Activated CD8-positive, alpha-beta memory T cell treated with anti-CD3 and anti-CD28 coated beads, Interleukin-2, amount 50 U/mL, for 1 hour (primary cell): ENCODE measurements around the gene OTOS.

Experiments used
- DNase-seq: peaks from one replicate; pipeline ENCODE4 v3.0.0-alpha.2; 2020; ENCODE audit errors: extremely low read depth

Gene OTOS

DNA sequence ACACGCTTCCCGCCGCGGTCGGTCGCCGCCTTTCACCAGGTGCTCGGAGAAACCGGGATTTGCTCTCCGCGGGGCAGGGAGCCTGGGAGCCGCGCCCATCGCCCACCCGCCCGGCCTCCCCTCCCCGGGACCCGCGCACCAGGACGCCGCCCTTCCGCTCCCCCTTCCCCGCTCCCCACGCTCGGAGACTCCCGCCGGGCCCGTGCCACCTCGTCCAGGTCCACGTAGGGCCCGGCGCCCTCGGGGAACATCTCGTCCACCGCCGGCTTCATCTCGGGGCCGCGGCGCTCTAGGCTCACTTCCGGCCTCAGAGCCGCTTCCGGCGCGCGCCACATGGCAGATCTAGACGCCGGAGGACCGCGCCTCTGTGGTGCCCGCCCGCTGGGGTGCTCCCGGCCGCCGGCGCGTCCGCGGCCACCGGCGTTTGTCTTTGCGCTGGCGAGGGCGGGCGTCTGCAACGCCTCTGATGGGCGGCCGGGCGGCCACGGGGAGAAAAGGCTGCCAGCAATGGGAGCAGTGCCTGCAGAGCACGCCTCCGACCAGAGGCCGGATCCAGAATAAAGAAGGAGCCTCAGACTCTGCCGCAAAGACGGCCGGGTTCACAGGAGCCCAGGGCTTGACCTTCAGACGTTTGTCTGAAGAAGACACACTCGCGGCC is 4.3 kb downstream of the OTOS start, which contains the start of gene COPS9:
Gene COPS9 (minus strand): TSS at position 293 of the 658 bp plus-strand sequence. CDS start 21 bp downstream, at position 272.
- peak; percentile 43 for DNase-seq

DNA sequence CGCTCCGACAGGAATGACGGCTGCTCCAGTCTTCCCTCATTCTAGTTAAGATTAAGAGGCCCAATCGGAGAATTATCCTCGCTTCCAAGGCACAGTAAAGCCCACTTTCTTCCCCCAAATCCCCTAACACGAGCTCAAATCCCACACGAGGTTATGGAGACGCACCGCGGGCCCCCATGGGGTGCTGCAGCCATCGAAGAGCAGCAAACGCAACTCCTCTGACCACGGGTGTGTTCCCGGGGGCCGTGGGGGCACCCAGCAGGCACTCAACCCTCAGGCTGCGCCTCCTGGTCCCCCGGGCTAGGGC is 4.8 kb downstream of the OTOS start:
- DNase-seq = no peak

DNA sequence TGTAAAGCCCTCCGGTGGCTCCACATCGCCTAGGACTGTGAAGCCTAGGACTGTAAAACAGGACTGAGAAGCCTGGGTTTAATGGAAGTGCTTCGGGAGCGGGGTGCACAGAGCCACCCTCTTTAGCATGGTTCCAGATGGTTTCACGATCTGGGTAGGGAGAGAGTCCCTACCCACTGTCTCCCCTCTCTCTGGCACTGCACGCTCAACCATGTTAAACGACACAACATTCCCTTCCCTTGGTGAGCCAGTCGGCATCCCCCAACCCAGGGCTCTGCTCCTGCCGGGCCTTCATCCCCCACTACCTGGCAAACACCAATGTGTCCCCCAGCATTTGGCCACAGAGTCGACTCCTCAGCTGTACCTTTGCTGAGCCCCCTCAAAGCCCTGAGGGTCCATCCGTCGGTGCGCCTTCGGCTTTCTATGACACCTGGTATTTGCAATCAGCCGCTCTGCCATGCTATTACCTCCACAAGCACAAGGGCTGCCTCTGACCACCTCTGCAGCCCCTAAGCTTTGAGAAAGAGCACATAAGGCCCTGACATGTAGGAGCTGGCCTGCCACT is 5.4 kb downstream of the OTOS start:
- DNase-seq = no peak

DNA sequence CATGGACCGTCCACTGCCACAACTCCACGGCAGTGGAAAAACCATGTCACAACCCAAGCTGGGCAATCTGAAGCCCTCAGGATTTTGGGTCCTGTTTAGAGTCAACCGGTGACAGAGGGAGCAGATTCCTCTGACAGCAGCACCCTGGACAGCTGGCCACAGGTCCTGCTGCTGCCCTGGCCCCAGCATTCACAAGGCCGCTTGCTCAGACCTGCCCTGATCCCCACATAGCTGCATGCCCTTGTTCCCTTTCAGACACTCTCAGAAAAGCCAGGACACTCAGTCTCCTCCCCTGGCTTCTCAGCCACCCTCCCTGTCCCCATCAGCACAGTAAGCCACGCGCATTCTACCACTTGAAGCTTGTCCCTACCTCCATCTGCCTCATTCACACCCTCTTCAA is 6.0 kb downstream of the OTOS start:
- no peak for DNase-seq

DNA sequence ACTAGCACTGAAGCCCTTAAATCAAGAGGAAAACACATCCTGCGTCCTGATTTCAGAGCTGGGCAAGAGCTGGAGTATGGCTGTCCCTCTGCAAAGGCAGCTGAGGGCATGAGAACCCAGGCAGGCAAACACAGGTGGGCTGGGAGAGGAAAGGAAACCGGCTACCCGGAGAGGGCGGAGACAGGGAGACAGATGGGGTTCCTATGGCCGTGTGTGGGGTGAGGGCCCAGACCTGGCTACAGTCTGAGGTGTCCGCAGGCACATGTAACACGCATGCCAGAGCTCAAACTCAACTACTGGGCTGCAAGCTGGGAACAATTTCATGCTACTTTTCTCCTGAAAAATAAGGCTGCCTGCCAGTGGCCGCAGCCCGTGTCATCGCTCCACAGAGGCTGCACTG is 7.1 kb downstream of the OTOS start:
- DNase-seq = no peak

DNA sequence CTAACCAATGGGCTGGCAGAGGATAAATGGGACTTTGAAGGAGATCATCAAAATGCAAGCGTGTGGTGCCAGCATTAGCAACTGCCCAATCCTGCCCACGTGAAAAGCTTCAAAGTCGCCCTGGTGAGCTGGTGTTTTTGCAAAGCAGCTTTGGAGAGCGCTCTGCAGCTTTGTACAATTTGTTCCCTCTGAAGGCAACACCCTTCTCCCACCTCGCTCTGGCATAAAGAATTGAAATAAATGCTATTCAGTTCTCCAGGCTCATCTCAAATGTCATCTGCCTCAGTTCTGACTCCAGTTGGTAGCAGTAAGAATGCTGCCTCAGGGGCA is 7.8 kb downstream of the OTOS start:
- DNase-seq = no peak

DNA sequence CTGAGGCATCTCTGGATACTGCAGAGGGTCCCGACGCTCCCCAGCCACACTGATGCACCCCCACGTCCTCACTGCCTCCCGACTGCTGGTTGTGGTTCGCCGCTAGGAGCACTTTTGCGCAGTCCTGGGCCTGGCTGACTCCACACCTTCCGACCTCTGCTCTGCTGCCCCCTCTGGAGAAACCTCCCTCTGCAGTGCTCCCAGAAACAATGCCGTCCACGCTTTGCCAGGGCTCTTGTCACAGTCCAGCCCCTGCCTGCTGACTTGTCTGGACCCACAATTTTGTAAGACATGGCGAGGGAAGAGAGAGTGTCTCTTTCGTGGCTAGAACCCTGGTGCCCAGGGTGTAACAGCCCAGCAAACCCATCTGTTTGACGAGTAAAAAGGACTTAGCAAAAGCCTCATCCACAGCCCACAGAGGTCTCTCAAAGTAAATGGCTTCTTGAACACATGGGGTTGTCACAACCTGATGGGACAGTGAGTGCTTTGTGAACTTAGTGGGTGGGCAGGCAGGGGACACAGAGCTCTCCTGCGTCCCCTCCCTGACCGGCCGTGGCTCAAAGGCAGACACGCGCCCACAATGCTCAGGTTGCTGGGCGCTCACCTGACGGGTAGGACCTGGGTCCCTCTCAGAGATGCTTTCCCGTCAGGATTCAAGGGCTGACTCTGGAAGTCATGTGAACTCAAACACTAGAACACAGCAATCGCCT is 8.4 kb downstream of the OTOS start:
- no peak for DNase-seq

DNA sequence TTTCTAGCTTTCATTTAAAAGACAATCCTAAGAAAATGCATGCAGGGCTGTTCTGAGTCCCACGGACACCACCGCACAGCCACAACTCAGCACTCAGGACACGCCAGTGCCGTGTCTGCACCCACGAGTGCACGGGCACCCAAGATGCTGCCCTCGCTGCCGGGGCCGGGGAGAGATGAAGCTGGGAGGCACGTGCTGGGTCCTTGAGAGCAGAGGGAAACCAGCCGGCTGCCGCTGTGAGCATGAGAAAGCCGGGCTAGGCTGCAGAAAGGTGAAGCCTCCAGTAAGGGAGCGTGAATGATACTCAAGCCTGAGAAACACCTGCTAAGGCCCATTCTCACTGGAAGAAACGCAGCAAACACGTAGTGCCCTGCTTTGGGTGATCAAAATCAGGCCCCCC is 9.2 kb downstream of the OTOS start:
- DNase-seq = no peak

DNA sequence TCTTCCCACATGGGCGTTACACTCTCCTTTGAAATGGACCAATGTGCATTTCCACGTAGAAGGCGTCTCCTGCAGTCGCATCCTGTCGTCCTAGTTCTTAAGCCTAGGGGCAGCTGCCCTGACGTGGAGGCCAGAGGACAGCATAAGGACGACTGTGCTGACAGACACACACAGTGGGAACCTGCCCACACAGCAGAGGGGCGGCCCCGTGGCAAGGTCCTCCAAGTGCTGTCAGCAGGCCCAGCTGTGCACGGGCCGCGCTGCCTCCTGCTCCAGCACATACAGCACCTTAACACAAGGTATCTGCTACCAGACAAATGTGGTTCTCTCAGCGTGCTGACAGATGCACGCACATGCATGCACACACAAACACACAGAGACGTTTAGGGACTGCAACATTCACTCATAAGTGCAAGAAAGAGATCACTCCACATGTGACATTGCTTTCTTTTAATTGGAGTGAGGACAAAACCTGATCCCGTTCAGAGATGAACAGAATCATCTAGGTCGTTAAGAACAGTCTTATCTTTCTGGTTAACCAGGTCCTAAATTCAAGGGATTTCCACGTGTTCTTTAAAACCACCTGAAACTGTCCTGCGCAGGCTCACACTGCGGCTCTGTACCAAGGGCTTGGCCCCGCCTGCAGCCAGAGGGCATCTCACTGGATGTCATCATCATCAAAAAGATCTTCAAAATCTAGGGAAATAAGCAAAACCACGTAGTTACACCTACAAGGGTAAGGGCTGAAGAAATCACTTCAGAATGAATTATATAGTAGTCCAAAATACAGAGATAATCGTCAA is 9.9 kb downstream of the OTOS start:
- no peak for DNase-seq

DNA sequence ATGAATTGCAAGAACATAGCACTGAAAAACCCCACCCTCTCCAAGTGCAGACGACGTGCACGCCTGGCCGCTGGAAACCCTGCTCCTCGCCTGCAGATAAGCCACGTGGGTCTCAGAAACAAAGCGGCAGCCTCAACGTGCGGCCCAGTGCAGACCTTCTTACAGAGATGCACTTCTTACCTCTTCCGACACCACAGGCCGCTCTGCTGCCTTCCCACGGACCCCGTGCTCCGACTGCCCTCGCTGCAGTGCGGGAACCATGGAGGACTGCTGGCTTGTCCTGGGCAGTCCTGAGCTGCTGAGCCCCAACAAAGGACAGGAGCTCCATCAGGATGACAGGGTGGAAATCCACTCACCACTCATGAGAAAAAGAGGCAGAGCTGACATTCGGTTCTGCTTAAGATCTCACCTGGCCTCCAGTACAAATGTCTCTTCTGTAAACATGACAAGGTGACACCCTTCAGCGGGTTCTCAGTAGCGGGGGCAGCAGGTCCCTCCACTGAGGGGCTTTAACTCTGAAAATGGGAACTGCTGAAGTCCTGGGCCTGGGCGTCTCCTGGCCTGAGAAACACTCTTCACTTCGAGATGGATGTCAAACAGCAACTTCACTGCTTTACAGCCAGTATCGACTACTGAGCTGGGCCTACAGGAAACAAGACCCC is 10.6 kb downstream of the OTOS start:
- DNase-seq = no peak

DNA sequence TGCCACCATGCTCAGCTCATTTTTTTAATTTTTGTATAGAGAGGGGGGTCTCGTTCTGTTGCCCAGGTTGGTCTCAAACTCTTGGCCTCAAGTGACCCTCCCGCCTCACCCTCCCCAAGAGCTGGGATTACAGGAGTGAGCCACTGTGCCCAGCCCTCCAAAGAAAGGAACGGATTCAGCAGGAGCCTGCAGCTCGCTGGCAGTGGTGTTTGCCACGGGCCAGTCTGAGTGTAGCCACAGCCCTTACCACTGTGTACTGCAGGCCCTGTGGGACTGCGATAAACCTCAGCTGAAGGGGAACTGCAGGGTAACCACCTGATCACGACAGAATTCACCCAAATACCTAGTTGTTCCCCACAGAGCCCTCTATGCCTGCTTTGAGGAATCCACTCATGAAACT is 11.1 kb downstream of the OTOS start:
- no peak for DNase-seq

DNA sequence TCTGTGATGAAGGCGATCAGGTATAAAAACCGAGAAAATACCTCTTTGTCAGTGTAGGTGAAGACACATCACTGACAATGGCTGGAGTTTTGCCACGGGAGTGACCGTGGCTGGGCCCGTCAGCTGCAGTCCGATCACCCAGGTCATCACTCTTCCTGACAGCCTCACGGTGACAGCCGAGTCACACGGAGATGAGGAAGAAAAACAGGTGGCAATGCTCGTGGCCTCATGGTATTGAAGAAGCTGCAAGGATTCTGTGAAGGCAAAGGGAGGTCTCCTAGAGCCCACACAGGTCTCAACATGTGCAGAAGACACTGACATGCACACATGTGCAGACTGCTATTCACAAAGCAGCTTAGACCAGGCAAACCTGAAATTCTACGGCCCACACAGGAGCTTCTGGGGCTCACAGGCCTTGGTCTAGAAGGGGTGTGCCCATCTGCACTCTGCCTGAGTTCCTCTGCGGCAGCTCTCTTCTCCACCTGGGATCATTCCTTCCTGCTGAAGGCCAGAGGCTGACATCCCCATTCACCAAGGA is 11.8 kb downstream of the OTOS start:
- no peak for DNase-seq

DNA sequence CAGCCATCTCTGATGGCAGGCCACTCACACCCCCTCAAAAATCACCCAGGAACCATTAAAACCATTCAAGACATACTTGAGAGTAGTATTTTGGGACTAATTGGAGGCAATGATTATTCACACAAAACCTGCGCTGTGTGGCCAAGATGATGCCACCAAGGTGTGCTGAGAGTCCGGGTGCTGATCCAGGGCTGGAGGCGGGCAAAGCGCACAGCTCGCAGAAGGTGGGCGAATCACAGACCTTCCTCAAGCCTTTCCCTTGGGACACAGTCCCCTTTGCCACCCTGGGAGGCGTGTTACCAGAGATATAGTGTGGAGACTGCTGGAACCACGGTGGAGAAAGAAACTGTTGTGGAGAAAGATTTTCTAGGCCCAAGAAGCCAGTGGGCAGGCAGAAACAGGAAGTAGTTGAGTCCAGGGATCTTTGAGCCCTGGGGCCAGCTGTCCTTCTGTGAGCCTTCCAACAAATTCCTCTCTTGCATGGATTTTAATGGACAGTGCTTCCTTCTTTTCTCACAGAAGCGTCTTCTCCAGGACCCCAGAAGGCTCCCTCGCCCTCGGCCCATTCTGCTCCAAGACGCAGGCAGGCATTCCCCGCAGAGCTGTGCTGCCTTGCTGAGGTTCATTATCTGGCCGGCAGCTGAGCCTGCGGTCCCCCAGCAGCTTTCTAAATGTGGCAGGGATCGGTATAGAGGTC is 12.4 kb downstream of the OTOS start:
- no peak for DNase-seq

DNA sequence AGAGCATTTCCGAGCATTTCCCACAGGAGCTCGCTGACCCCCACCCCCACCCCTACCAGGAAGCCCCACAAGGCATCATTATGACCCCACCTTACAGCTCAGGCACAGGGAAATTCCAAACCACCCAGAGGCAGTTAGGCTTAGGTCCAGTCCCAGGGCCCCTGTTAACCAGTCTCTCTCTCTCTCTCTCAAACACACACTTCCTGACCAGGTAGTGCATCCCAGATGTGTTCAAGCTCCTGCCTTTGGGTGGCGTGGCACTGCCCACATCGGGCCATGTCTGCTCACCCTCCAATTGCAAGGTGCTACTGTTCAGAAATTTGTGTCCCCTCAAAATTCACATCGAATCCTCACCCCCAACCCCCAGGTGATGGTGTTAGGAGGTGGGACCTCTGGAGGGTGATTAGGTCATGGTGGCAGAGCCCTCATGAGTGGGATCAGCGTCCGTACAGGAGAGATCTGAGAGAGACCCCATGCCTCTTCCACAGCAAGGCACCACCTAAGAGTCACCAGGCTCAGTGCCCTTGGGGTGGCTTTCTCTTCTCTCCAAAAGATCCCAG is 13.2 kb downstream of the OTOS start:
- no peak for DNase-seq

DNA sequence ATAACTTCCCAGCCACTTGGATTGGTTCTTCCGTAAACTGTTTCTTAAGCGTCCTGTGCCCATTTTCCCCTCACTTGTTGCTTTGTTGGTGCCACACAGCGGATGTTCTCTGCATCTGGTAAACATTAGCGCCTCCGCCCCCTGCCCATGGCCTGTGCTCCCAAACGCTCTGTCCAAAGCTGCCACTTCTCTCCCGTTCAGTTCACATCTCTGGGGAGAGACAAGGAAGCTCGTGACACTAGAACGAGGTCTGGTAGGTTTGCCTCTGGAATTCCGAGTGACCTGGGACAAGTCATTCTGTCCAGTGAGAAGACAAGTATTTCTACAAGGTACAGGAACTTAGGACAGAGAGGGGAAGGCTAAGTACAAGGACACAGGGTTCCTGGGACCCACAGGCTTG is 13.7 kb downstream of the OTOS start:
- DNase-seq = no peak

DNA sequence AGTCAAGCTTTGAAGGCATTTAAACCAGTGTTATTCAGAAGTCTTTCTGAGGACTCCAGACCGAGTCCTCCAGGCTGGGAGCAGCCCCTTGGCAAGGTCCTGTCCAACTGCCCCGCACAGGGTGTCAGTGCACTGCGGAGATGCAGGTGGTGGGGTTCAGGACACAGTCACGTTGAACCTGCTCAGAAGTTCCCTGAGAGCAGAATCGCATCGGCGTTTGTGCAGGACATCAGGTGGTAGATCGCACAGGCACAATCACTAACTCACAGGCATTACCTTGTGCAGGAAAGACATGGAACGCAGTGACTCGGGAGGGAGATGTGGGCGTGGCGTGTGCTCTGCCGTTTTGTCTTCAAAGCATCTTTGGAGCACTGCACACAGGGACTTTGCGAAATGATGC is 14.7 kb downstream of the OTOS start:
- no peak for DNase-seq

DNA sequence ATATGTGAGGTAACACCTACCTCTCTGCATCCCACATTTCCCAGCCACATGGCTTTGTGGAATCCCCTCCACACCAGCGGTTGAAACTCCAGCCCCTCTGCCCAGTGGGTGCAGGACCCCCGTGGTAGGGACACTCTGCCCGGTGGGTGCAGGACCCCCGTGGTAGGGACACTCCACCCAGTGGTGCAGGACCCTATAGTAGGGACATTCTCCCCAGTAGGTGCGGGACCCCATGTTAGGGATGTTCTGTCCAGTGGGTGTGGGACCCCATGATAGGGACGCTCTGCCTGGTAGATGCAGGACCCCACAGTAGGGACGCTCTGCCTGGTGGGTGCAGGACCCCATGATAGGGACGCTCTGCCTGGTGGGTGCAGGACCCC is 15.8 kb downstream of the OTOS start:
- DNase-seq = no peak

DNA sequence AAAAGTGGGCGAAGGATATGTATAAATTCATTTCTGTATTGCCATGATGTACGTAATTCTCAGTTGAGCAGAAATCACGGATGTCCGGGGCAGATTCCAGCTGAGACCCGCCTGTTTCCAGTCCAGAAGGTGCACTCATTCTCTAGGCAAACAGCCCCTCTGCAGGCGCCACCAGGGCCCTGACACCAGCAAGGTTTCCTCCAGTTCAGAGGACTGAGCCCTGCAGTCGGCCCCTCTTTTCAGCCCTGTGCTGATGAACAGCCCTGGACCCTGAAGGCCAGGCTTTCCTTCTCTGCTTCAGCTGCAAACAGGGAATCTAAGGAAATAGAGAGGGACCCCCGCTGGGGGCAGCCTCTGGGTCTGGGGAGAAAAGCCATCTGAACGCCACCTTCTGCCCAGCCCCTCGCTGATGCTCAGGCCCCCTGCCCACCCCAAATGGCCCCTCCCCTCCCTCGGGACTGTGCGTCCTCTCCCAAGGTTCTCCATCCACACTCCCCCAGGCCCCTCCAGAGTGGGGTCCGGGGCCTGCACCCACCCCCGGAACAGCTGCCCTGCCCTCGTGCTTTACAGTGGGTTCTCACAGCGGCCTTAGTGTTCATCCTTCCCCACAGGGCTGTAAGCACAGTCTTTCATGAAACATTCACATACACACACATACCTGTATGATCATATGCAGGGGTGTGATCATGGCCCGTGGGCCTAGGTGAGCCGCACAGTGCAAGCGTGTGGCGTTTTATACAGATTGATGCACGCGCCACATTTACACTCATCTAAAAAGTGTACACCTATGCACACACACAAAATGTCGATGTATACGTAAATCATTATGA is 16.4 kb downstream of the OTOS start:
- no peak for DNase-seq

DNA sequence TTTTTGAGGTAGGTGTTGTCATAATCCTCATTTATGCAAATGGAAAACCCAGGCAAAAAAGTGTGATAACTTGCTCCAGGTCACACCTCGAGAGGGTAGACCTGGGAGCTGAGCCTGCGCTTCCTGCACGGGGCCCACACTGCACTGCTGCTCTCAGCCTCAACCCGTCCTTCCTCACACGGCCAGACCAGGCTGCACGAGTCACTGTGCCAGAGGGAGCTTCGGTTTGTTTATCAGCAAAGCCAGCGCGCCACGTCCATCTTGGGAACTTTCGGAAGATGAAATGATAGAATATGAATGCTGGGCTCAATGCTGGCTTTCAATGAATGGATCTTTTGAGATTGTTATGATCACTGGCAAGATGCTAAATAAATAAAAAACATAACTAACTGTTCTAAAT is 18.8 kb downstream of the OTOS start:
- DNase-seq = no peak

DNA sequence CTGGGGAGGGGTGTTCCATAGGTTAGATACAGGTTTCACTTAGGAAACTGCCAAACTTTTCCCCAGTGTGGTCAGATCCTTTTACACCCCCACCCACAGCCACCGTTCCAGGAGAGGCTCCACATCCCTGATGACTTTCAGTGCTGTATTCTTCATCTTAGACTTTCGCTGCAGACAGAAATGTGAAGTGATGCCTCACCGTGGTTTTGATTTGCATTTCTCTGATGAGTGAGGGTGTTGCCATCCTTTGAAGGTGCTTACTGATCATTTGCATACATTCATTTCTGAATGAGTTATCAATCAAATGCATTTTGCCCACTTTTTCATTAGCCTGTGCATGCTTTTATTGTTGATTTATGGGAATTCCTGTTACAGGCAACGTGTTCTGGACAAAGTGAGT is 19.3 kb downstream of the OTOS start:
- DNase-seq = no peak
